H1 (cell line): ENCODE results near the gene OR2W1. TPM values are rescaled to one million over a fixed set of nuclear protein-coding genes. Genes with fewer than 3 reads are reported as not detected.

Source experiments
- BCL11A ChIP-seq, 2 experiments: IDR thresholded peaks; one replicate each; pipeline ENCODE4 v1.6.1; 2011; ENCODE audit warnings: low read depth in 2 of 2, low read length in 2 of 2, mild to moderate bottlenecking in 2 of 2
- CHD2 ChIP-seq: IDR thresholded peaks from 2 replicates; pipeline ENCODE4 v1.6.1; 2012; ENCODE audit warnings: low read length, improper control_type of control experiment
- CREB1 ChIP-seq: IDR thresholded peaks from 2 replicates; pipeline ENCODE4 v1.6.1; 2012; ENCODE audit warnings: inconsistent platforms
- FOSL1 ChIP-seq: IDR thresholded peaks from 2 replicates; pipeline ENCODE4 v1.6.1; 2011; ENCODE audit warnings: mild to moderate bottlenecking, low read depth, low read length, moderate library complexity; ENCODE audit not compliant: insufficient read depth
- HDAC6 ChIP-seq: IDR thresholded peaks from one replicate; pipeline ENCODE4 v1.7.1; 2012; ENCODE audit warnings: low read depth, mild to moderate bottlenecking, inconsistent platforms, low read length, moderate library complexity
- JUN ChIP-seq: IDR thresholded peaks from 2 replicates; pipeline ENCODE4 v1.6.1; 2011; ENCODE audit warnings: low read depth, mild to moderate bottlenecking, improper control_type of control experiment, low read length
- SP1 ChIP-seq: IDR thresholded peaks from 2 replicates; pipeline ENCODE4 v1.6.1; 2011; ENCODE audit warnings: low read depth, low read length
- TAF7 ChIP-seq: optimal IDR thresholded peaks from 2 replicates; pipeline ENCODE3; 2011; ENCODE audit warnings: low read depth, mild to moderate bottlenecking, inconsistent platforms, low read length, moderate library complexity, borderline replicate concordance
- ZNF274 ChIP-seq: IDR thresholded peaks from 2 replicates; pipeline ENCODE4 v1.7.0; 2012; ENCODE audit warnings: low read length, borderline replicate concordance; ENCODE audit errors: extremely low read depth
- polyA plus RNA-seq, 7 experiments: library from polyadenylated mRNA; depleted of rRNA in 3 of 7; stranded (reverse) in 5 of 7; unstranded in 2 of 7; fragments of >200 nt in 5 of 7; fragments of 200-250 nt in 2 of 7; gene quantifications; 1 replicate in 5 of 7; 2 replicates in 1 of 7; 4 replicates in 1 of 7; pipeline versions ENCODE4 v1.2.1 to v1.2.3, GENCODE V29; 2011 to 2013; ENCODE audit warnings: missing spikeins in 2 of 7, mixed read lengths in 2 of 7
- total RNA-seq: library from RNA; stranded (reverse); fragmentation: NEBNext Ultra II Directional; extraction: Animal tissue kit (Norgen Biotek cat#: 25700); gene quantifications from 2 replicates; pipeline ENCODE4 v1.2.1, GENCODE V29; 2021
- TF ChIP-seq, protein P1 (sequence below): fragments of 300-600 bp; sonication (generic); IDR thresholded peaks from 2 replicates; pipeline ENCODE4 v1.7.1; 2012; ENCODE audit warnings: low read length, moderate library complexity, mild to moderate bottlenecking, inconsistent platforms; ENCODE audit not compliant: insufficient replicate concordance

The OR2W1 gene
- total and polyA plus RNA-seq, 2 of the 8 experiments (the other 6 are each of a cell fraction or from before 2014, with no cell fraction given) = not detected

DNA sequence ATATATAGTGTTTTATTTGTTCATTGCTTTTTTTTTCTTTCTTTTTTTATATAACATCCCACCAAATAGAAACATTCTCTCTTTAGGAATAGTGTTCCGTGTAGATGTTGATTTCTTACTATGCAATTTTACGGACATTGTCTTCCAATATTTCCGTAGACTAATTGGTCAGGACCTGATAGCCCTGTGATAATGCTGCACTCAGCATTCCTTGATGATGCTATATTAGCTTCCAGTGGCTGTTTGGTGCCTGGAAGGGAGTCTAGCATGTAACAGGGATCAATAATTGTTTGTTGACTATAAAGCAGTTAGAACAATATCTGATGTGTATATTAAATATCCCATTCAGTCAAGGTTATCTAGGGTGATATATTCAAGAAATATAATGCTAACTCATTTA, 6.7 kb upstream of the OR2W1 start (continued):
- TF ChIP-seq, protein P1, sequence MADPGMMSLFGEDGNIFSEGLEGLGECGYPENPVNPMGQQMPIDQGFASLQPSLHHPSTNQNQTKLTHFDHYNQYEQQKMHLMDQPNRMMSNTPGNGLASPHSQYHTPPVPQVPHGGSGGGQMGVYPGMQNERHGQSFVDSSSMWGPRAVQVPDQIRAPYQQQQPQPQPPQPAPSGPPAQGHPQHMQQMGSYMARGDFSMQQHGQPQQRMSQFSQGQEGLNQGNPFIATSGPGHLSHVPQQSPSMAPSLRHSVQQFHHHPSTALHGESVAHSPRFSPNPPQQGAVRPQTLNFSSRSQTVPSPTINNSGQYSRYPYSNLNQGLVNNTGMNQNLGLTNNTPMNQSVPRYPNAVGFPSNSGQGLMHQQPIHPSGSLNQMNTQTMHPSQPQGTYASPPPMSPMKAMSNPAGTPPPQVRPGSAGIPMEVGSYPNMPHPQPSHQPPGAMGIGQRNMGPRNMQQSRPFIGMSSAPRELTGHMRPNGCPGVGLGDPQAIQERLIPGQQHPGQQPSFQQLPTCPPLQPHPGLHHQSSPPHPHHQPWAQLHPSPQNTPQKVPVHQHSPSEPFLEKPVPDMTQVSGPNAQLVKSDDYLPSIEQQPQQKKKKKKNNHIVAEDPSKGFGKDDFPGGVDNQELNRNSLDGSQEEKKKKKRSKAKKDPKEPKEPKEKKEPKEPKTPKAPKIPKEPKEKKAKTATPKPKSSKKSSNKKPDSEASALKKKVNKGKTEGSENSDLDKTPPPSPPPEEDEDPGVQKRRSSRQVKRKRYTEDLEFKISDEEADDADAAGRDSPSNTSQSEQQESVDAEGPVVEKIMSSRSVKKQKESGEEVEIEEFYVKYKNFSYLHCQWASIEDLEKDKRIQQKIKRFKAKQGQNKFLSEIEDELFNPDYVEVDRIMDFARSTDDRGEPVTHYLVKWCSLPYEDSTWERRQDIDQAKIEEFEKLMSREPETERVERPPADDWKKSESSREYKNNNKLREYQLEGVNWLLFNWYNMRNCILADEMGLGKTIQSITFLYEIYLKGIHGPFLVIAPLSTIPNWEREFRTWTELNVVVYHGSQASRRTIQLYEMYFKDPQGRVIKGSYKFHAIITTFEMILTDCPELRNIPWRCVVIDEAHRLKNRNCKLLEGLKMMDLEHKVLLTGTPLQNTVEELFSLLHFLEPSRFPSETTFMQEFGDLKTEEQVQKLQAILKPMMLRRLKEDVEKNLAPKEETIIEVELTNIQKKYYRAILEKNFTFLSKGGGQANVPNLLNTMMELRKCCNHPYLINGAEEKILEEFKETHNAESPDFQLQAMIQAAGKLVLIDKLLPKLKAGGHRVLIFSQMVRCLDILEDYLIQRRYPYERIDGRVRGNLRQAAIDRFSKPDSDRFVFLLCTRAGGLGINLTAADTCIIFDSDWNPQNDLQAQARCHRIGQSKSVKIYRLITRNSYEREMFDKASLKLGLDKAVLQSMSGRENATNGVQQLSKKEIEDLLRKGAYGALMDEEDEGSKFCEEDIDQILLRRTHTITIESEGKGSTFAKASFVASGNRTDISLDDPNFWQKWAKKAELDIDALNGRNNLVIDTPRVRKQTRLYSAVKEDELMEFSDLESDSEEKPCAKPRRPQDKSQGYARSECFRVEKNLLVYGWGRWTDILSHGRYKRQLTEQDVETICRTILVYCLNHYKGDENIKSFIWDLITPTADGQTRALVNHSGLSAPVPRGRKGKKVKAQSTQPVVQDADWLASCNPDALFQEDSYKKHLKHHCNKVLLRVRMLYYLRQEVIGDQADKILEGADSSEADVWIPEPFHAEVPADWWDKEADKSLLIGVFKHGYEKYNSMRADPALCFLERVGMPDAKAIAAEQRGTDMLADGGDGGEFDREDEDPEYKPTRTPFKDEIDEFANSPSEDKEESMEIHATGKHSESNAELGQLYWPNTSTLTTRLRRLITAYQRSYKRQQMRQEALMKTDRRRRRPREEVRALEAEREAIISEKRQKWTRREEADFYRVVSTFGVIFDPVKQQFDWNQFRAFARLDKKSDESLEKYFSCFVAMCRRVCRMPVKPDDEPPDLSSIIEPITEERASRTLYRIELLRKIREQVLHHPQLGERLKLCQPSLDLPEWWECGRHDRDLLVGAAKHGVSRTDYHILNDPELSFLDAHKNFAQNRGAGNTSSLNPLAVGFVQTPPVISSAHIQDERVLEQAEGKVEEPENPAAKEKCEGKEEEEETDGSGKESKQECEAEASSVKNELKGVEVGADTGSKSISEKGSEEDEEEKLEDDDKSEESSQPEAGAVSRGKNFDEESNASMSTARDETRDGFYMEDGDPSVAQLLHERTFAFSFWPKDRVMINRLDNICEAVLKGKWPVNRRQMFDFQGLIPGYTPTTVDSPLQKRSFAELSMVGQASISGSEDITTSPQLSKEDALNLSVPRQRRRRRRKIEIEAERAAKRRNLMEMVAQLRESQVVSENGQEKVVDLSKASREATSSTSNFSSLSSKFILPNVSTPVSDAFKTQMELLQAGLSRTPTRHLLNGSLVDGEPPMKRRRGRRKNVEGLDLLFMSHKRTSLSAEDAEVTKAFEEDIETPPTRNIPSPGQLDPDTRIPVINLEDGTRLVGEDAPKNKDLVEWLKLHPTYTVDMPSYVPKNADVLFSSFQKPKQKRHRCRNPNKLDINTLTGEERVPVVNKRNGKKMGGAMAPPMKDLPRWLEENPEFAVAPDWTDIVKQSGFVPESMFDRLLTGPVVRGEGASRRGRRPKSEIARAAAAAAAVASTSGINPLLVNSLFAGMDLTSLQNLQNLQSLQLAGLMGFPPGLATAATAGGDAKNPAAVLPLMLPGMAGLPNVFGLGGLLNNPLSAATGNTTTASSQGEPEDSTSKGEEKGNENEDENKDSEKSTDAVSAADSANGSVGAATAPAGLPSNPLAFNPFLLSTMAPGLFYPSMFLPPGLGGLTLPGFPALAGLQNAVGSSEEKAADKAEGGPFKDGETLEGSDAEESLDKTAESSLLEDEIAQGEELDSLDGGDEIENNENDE = no peak
- TF ChIP-seq ZNF274 (no peak), FOSL1 (no peak), CREB1 (no peak), HDAC6 (no peak), CHD2 (no peak), SP1 (no peak), JUN (no peak), BCL11A (IDR thresholded peaks at IDR 0.05; ENCODE audit: low read depth in 2 of 2, low read length in 2 of 2) (no peak), TAF7 (no peak)
